GM19324 (cell line): ENCODE data around the gene MRPS31.

Source experiments
- ATAC-seq: cut with Tn5 transposase; IDR thresholded peaks from one replicate; pipeline ENCODE4 v1.9.1; 2021; ENCODE audit warnings: mild to moderate bottlenecking, moderate library complexity; ENCODE audit not compliant: unreplicated experiment, low FRiP score

Gene MRPS31

GRCh38 chr13:40679480-40679985 lies 91.5 kb downstream of the MRPS31 start:
- ATAC-seq, result no peak
